Epidermal melanocyte (primary cell): ENCODE measurements around the gene CARS2.
"Not testable (repeated sequence)": the region's sequence is repeated elsewhere in the genome, so short reads cannot be mapped to it uniquely, and the experiment has no call there.

Experiments
- DNase-seq: peaks from one replicate; pipeline ENCODE4 v3.0.0; 2011; ENCODE audit warnings: low spot score; ENCODE audit not compliant: insufficient read length

CARS2 gene

GRCh38 chr13:110638814-110639806, 66.8 kb downstream of the CARS2 start:
- DNase-seq, result no peak

GRCh38 chr13:110638257-110638656, 67.7 kb downstream of the CARS2 start:
- no peak for DNase-seq

GRCh38 chr13:110637747-110638146, 68.2 kb downstream of the CARS2 start:
- no peak for DNase-seq

- no peak for DNase-seq
These were observed 68.6 kb downstream of the CARS2 start for GRCh38 chr13:110637275-110637674.

GRCh38 chr13:110636701-110637201, 69.2 kb downstream of the CARS2 start:
- DNase-seq, result no peak

GRCh38 chr13:110636053-110636475, 69.9 kb downstream of the CARS2 start:
- DNase-seq, result no peak

- DNase-seq, result no peak
These were observed 70.4 kb downstream of the CARS2 start for GRCh38 chr13:110635405-110636002.

- no peak for DNase-seq
These were observed 71.4 kb downstream of the CARS2 start for GRCh38 chr13:110634558-110634957.

GRCh38 chr13:110633776-110634175, 72.1 kb downstream of the CARS2 start:
- DNase-seq, result no peak

- DNase-seq, result not testable (repeated sequence)
These were observed 73.7 kb downstream of the CARS2 start for GRCh38 chr13:110632255-110632654.

- DNase-seq, result no peak
These were observed 75.3 kb downstream of the CARS2 start for GRCh38 chr13:110630566-110631119.

- DNase-seq, result no peak
These were observed 76.2 kb downstream of the CARS2 start for GRCh38 chr13:110629735-110630134.

- no peak for DNase-seq
These were observed 76.8 kb downstream of the CARS2 start for GRCh38 chr13:110628952-110629701.

GRCh38 chr13:110628477-110628793, 77.5 kb downstream of the CARS2 start:
- DNase-seq, result no peak

GRCh38 chr13:110627761-110628476, 78.0 kb downstream of the CARS2 start:
- no peak for DNase-seq

GRCh38 chr13:110627351-110627750, 78.6 kb downstream of the CARS2 start:
- DNase-seq, result no peak

GRCh38 chr13:110626521-110626920, 79.4 kb downstream of the CARS2 start:
- no peak for DNase-seq

- DNase-seq, result no peak
These were observed 80.1 kb downstream of the CARS2 start for GRCh38 chr13:110625771-110626321.

GRCh38 chr13:110624766-110625756, 80.9 kb downstream of the CARS2 start:
- no peak for DNase-seq
